ENCODE results near the gene LPP. TPM values are rescaled to one million over a fixed set of nuclear protein-coding genes. Genes with fewer than 3 reads are reported as not detected.

LPP gene
- total and polyA plus RNA-seq, 2 of the 13 experiments (the other 11 are each of a cell fraction or from before 2014, with no cell fraction given): 19.2 to 29.9 TPM

DNA sequence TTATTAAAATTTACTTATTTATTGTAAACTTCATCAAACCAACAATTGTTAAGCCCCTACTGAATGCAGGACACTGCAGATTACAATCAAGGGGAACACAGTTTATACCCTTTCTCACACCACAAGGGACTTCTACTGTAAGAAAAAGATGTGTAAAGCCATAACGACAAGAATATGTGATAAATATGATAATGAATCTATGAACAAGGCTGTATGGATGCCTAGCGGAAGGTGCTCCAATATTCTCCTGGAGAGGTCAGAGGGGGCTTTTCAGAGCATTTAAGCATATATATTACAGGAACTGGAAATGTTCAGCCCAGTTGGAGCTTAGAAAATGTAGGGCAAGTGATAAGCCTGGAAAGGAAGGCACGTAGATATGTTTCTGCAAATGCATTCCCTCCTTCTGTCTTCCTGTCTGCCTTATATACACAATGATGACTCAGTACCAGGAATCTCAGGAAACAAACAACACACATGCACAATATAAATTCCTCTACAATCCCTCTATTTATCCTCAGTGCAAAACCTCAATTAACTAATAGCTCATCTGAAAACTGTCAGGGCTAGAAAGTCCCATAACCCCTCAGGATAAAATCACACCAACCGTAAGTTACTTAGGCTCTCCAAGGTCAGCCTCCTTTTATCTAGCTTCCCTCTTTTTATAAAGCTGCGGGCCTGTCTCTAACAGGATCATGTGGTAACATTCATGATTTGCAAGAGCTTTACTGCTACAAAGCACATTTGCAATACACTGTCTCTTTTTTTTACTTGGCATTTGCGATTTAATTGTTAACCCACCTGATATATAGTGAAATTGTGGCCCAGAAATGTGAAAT is 393.1 kb downstream of the LPP start (continued):
- TF ChIP-seq, protein P1, sequence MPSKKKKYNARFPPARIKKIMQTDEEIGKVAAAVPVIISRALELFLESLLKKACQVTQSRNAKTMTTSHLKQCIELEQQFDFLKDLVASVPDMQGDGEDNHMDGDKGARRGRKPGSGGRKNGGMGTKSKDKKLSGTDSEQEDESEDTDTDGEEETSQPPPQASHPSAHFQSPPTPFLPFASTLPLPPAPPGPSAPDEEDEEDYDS (CRISPR knock-in tag; IDR thresholded peaks at IDR 0.05): peak; percentile 65; the same call in 1 of the 2 replicates
- TF ChIP-seq, protein P2, sequence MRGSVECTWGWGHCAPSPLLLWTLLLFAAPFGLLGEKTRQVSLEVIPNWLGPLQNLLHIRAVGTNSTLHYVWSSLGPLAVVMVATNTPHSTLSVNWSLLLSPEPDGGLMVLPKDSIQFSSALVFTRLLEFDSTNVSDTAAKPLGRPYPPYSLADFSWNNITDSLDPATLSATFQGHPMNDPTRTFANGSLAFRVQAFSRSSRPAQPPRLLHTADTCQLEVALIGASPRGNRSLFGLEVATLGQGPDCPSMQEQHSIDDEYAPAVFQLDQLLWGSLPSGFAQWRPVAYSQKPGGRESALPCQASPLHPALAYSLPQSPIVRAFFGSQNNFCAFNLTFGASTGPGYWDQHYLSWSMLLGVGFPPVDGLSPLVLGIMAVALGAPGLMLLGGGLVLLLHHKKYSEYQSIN (CRISPR knock-in tag; IDR thresholded peaks at IDR 0.05; ENCODE audit: borderline replicate concordance): no peak
- TF ChIP-seq JUNB (CRISPR knock-in tag; IDR thresholded peaks at IDR 0.05; ENCODE audit: borderline replicate concordance) (peak; percentile 56; the same call in 1 of the 2 replicates), PHF20 (CRISPR knock-in tag; IDR thresholded peaks at IDR 0.05) (no peak), ZKSCAN5 (CRISPR knock-in tag; IDR thresholded peaks at IDR 0.05) (no peak), TBL1XR1 (IDR thresholded peaks at IDR 0.05; ENCODE audit: borderline replicate concordance, low read length, partially characterized antibody) (no peak), ZNF557 (CRISPR knock-in tag; IDR thresholded peaks at IDR 0.05) (no peak), ZNF746 (CRISPR knock-in tag; IDR thresholded peaks at IDR 0.05) (no peak), PHF5A (CRISPR knock-in tag; IDR thresholded peaks at IDR 0.05; ENCODE audit: low read depth, unreplicated experiment) (no peak), ZBTB1 (CRISPR knock-in tag; IDR thresholded peaks at IDR 0.05; ENCODE audit: borderline replicate concordance) (no peak), HNF4A (CRISPR knock-in tag; IDR thresholded peaks at IDR 0.05) (no peak)
- TF ChIP-seq, protein P3, sequence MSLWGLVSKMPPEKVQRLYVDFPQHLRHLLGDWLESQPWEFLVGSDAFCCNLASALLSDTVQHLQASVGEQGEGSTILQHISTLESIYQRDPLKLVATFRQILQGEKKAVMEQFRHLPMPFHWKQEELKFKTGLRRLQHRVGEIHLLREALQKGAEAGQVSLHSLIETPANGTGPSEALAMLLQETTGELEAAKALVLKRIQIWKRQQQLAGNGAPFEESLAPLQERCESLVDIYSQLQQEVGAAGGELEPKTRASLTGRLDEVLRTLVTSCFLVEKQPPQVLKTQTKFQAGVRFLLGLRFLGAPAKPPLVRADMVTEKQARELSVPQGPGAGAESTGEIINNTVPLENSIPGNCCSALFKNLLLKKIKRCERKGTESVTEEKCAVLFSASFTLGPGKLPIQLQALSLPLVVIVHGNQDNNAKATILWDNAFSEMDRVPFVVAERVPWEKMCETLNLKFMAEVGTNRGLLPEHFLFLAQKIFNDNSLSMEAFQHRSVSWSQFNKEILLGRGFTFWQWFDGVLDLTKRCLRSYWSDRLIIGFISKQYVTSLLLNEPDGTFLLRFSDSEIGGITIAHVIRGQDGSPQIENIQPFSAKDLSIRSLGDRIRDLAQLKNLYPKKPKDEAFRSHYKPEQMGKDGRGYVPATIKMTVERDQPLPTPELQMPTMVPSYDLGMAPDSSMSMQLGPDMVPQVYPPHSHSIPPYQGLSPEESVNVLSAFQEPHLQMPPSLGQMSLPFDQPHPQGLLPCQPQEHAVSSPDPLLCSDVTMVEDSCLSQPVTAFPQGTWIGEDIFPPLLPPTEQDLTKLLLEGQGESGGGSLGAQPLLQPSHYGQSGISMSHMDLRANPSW (CRISPR knock-in tag; IDR thresholded peaks at IDR 0.05; ENCODE audit: borderline replicate concordance): no peak
- TF ChIP-seq, protein P4, sequence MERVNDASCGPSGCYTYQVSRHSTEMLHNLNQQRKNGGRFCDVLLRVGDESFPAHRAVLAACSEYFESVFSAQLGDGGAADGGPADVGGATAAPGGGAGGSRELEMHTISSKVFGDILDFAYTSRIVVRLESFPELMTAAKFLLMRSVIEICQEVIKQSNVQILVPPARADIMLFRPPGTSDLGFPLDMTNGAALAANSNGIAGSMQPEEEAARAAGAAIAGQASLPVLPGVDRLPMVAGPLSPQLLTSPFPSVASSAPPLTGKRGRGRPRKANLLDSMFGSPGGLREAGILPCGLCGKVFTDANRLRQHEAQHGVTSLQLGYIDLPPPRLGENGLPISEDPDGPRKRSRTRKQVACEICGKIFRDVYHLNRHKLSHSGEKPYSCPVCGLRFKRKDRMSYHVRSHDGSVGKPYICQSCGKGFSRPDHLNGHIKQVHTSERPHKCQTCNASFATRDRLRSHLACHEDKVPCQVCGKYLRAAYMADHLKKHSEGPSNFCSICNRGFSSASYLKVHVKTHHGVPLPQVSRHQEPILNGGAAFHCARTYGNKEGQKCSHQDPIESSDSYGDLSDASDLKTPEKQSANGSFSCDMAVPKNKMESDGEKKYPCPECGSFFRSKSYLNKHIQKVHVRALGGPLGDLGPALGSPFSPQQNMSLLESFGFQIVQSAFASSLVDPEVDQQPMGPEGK (CRISPR knock-in tag; IDR thresholded peaks at IDR 0.05): no peak
- TF ChIP-seq, protein P5, sequence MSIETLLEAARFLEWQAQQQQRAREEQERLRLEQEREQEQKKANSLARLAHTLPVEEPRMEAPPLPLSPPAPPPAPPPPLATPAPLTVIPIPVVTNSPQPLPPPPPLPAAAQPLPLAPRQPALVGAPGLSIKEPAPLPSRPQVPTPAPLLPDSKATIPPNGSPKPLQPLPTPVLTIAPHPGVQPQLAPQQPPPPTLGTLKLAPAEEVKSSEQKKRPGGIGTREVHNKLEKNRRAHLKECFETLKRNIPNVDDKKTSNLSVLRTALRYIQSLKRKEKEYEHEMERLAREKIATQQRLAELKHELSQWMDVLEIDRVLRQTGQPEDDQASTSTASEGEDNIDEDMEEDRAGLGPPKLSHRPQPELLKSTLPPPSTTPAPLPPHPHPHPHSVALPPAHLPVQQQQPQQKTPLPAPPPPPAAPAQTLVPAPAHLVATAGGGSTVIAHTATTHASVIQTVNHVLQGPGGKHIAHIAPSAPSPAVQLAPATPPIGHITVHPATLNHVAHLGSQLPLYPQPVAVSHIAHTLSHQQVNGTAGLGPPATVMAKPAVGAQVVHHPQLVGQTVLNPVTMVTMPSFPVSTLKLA (IDR thresholded peaks at IDR 0.05): no peak
- TF ChIP-seq, protein P6, sequence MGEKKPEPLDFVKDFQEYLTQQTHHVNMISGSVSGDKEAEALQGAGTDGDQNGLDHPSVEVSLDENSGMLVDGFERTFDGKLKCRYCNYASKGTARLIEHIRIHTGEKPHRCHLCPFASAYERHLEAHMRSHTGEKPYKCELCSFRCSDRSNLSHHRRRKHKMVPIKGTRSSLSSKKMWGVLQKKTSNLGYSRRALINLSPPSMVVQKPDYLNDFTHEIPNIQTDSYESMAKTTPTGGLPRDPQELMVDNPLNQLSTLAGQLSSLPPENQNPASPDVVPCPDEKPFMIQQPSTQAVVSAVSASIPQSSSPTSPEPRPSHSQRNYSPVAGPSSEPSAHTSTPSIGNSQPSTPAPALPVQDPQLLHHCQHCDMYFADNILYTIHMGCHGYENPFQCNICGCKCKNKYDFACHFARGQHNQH (CRISPR knock-in tag; IDR thresholded peaks at IDR 0.05): peak; percentile 42; the same call in 1 of the 2 replicates
- TF ChIP-seq, protein P7, sequence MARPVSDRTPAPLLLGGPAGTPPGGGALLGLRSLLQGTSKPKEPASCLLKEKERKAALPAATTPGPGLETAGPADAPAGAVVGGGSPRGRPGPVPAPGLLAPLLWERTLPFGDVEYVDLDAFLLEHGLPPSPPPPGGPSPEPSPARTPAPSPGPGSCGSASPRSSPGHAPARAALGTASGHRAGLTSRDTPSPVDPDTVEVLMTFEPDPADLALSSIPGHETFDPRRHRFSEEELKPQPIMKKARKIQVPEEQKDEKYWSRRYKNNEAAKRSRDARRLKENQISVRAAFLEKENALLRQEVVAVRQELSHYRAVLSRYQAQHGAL (CRISPR knock-in tag; IDR thresholded peaks at IDR 0.05; ENCODE audit: not compliant biosample characterization): no peak
- TF ChIP-seq, protein P8, sequence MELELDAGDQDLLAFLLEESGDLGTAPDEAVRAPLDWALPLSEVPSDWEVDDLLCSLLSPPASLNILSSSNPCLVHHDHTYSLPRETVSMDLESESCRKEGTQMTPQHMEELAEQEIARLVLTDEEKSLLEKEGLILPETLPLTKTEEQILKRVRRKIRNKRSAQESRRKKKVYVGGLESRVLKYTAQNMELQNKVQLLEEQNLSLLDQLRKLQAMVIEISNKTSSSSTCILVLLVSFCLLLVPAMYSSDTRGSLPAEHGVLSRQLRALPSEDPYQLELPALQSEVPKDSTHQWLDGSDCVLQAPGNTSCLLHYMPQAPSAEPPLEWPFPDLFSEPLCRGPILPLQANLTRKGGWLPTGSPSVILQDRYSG (CRISPR knock-in tag; IDR thresholded peaks at IDR 0.05): no peak
